Measurements from ENCODE around the gene ZNF22.

DNA sequence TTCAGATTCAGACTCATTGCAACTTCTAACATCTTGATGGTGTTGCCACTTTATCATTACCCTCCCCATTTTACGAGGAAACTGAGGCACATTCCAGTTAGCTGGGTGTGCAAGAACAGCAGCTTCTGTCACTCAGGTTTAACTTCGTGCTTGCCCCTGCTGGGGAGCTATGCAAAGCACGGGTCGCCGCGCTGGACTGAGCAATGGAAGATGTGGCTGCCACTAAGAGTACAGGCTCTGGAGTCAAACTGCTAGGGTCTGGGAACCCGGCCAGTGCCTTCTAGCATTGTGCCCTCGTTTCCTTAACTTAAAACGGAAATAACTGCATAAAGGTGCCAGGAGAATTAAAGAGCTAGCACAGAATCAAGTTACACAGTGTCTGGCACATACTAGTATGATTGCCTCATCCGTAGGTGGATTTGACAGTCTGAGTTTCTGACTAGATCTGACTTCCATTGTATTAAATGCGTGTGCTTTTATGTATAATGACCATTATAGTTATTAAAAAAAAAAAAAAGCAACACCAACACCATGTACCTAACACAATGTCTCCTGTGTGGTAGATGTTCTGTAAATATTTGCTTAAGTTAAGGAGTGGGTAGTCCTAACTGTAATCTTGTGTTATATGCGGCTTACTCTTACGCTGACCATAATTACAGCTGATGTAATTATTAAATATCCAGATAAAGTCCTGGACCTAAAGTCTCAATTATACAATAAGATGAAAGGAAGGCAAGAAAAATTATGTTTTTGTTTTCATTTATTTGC is 842 bp downstream of the ZNF22 start:
- TF ChIP-seq, protein P1, sequence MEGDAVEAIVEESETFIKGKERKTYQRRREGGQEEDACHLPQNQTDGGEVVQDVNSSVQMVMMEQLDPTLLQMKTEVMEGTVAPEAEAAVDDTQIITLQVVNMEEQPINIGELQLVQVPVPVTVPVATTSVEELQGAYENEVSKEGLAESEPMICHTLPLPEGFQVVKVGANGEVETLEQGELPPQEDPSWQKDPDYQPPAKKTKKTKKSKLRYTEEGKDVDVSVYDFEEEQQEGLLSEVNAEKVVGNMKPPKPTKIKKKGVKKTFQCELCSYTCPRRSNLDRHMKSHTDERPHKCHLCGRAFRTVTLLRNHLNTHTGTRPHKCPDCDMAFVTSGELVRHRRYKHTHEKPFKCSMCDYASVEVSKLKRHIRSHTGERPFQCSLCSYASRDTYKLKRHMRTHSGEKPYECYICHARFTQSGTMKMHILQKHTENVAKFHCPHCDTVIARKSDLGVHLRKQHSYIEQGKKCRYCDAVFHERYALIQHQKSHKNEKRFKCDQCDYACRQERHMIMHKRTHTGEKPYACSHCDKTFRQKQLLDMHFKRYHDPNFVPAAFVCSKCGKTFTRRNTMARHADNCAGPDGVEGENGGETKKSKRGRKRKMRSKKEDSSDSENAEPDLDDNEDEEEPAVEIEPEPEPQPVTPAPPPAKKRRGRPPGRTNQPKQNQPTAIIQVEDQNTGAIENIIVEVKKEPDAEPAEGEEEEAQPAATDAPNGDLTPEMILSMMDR (IDR thresholded peaks at IDR 0.05): peak in 3 of 6 experiments; percentile 6 to 49 (median 10)
- TF ChIP-seq POLR2A (IDR thresholded peaks at IDR 0.05) (peak in 2 of 4 donors; percentile 3 to 52), POLR2AphosphoS5 (IDR thresholded peaks at IDR 0.05) (peak; percentile 42 to 52), EP300 (IDR thresholded peaks at IDR 0.05) (peak in 1 of 4 donors; percentile 2)
